Measurements from ENCODE around the gene BRICD5.

Gene BRICD5

GRCh38 chr16:2226918-2227317, 16.3 kb upstream of the BRICD5 start:
- no peak overlapping the region for H3K4me3 ChIP-seq (ENCODE audit: control insufficient read depth, low read depth, low read length)
- TF ChIP-seq CTCF (IDR thresholded peaks at IDR 0.05; ENCODE audit: control insufficient read depth, insufficient read depth, low read depth, low read length, missing control alignments): no peak
- DNase-seq (ENCODE audit: low read depth): no peak

GRCh38 chr16:2226245-2226793, 15.7 kb upstream of the BRICD5 start:
- TF ChIP-seq CTCF (IDR thresholded peaks at IDR 0.05; ENCODE audit: control insufficient read depth, insufficient read depth, low read depth, low read length, missing control alignments): no peak
- no peak overlapping the region for H3K4me3 ChIP-seq (ENCODE audit: control insufficient read depth, low read depth, low read length)
- DNase-seq (ENCODE audit: low read depth): no peak

GRCh38 chr16:2223942-2224486, 13.4 kb upstream of the BRICD5 start:
- peak; percentile 31 for TF ChIP-seq CTCF (IDR thresholded peaks at IDR 0.05; ENCODE audit: control insufficient read depth, insufficient read depth, low read depth, low read length, missing control alignments)
- DNase-seq (ENCODE audit: low read depth): peak; percentile 11
- peak overlapping the region; percentile 83 for H3K4me3 ChIP-seq (ENCODE audit: control insufficient read depth, low read depth, low read length)

- DNase-seq (ENCODE audit: low read depth): peak; percentile 94
- no peak for TF ChIP-seq CTCF (IDR thresholded peaks at IDR 0.05; ENCODE audit: control insufficient read depth, insufficient read depth, low read depth, low read length, missing control alignments)
- peak within 1 kb of the TSS; percentile 83 for H3K4me3 ChIP-seq (ENCODE audit: control insufficient read depth, low read depth, low read length)
These were observed 12.7 kb upstream of the BRICD5 start, which contains the start of gene E4F1 for GRCh38 chr16:2223221-2223941. TSS of gene E4F1 (plus strand) at chr16:2223591. CDS start at chr16:2223614, 23 bp downstream.

GRCh38 chr16:2216330-2216729, 5.7 kb upstream of the BRICD5 start:
- no peak for DNase-seq (ENCODE audit: low read depth)
- TF ChIP-seq CTCF (IDR thresholded peaks at IDR 0.05; ENCODE audit: control insufficient read depth, insufficient read depth, low read depth, low read length, missing control alignments): no peak
- H3K4me3 ChIP-seq (ENCODE audit: control insufficient read depth, low read depth, low read length): no peak overlapping the region

GRCh38 chr16:2214719-2214968, 4.0 kb upstream of the BRICD5 start, which contains the start of gene PGP:
TSS of gene PGP (minus strand) at chr16:2214840. CDS start at chr16:2214777, 63 bp downstream.
- no peak for TF ChIP-seq CTCF (IDR thresholded peaks at IDR 0.05; ENCODE audit: control insufficient read depth, insufficient read depth, low read depth, low read length, missing control alignments)
- DNase-seq (ENCODE audit: low read depth): no peak
- H3K4me3 ChIP-seq (ENCODE audit: control insufficient read depth, low read depth, low read length): peak within 1 kb of the TSS; percentile 80
